GM19463 (cell line): ENCODE measurements around the gene NXPE2.

Experiments used
- ATAC-seq: cut with Tn5 transposase; IDR thresholded peaks from one replicate; pipeline ENCODE4 v1.9.1; 2021; ENCODE audit warnings: mild to moderate bottlenecking, moderate library complexity; ENCODE audit not compliant: unreplicated experiment

Gene NXPE2

GRCh38 chr11:114738954-114739353 is 60.6 kb downstream of the NXPE2 start:
- no peak for ATAC-seq

GRCh38 chr11:114745150-114745671 is 66.9 kb downstream of the NXPE2 start:
- ATAC-seq = no peak

- ATAC-seq = no peak
These were observed 67.7 kb downstream of the NXPE2 start for GRCh38 chr11:114746013-114746412.
